ENCODE results near the gene LENEP.

- TF ChIP-seq L3MBTL2 (conservative IDR thresholded peaks at IDR 0.05) (no peak), FOXA1 (IDR thresholded peaks at IDR 0.05) (no peak), SP1 (IDR thresholded peaks at IDR 0.05) (no peak), NFRKB (IDR thresholded peaks at IDR 0.05) (no peak), TARDBP (IDR thresholded peaks at IDR 0.05) (no peak), ELF4 (IDR thresholded peaks at IDR 0.05) (no peak), ZNF384 (IDR thresholded peaks at IDR 0.05) (no peak), SUZ12 (IDR thresholded peaks at IDR 0.05) (no peak), PKNOX1 (IDR thresholded peaks at IDR 0.05) (no peak), CTBP1 (IDR thresholded peaks at IDR 0.05; ENCODE audit: borderline replicate concordance) (no peak), FOXM1 (IDR thresholded peaks at IDR 0.05; ENCODE audit: borderline replicate concordance) (no peak)
These were observed 37.5 kb downstream of the LENEP start for GRCh38 chr1:155030899-155031298.

Measured in HEK293T (cell line).